ENCODE measurements around the gene SUCO. TPM values are rescaled to one million over a fixed set of nuclear protein-coding genes. Genes with fewer than 3 reads are reported as not detected.
"Not testable (repeated sequence)": the region's sequence is repeated elsewhere in the genome, so short reads cannot be mapped to it uniquely, and the experiment has no call there.

Gene SUCO, protein sequence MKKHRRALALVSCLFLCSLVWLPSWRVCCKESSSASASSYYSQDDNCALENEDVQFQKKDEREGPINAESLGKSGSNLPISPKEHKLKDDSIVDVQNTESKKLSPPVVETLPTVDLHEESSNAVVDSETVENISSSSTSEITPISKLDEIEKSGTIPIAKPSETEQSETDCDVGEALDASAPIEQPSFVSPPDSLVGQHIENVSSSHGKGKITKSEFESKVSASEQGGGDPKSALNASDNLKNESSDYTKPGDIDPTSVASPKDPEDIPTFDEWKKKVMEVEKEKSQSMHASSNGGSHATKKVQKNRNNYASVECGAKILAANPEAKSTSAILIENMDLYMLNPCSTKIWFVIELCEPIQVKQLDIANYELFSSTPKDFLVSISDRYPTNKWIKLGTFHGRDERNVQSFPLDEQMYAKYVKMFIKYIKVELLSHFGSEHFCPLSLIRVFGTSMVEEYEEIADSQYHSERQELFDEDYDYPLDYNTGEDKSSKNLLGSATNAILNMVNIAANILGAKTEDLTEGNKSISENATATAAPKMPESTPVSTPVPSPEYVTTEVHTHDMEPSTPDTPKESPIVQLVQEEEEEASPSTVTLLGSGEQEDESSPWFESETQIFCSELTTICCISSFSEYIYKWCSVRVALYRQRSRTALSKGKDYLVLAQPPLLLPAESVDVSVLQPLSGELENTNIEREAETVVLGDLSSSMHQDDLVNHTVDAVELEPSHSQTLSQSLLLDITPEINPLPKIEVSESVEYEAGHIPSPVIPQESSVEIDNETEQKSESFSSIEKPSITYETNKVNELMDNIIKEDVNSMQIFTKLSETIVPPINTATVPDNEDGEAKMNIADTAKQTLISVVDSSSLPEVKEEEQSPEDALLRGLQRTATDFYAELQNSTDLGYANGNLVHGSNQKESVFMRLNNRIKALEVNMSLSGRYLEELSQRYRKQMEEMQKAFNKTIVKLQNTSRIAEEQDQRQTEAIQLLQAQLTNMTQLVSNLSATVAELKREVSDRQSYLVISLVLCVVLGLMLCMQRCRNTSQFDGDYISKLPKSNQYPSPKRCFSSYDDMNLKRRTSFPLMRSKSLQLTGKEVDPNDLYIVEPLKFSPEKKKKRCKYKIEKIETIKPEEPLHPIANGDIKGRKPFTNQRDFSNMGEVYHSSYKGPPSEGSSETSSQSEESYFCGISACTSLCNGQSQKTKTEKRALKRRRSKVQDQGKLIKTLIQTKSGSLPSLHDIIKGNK (N-terminal part only)
- 10 to 100 TPM; 56.2 to 63.1 TPM for total RNA-seq
- polyA plus RNA-seq, result 10 to 100 TPM; 10.3 to 14.6 (median 12.4) TPM
- total RNA-seq, result 54.5 to 187 (median 87.0) reads per million in 6 experiments

DNA sequence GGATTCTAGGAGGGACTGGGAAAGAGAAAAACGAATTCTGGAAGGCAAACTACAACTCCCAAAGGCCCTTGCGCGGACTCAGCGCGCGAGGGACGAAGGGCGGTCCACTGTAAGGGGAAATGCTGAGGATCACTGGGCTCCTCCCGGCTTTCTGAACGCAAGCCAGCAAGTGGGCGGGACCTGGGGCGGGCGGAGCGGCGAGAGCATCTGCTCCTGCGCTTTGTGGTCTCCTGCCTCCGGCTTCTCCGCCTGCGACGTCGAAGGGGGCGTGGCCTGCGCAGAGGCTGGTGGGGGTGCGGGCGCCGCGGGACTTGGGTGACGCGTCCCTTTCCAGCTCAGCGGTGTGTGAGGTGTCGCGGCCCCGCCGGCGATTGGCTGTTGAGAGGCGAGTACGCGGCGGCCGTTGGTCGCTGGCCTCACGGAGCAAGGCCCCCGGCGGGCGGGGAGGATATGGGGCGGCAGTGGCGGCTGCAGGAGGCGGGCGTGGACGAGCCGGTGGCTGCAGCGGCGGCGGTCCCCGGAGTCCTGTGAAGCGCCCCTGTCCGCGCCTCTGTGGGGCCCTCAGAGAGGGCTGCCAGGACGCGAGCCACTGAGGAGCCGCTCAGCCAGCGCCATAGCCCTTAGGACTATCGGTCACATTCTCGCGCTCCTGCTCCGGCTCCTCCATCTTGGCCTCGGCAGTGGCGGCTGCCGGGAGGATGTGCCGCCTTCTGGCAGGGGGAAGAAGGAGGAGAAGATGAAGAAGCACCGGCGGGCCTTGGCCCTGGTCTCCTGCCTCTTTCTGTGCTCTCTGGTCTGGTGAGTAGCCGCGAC, at the start of gene SUCO:
SUCO (plus strand) TSS at position 451 of the 813 bp plus-strand sequence; CDS start at position 737, 286 bp downstream.
- peaks cover 0 to 3% (median 0%) of the 10 kb centered on the region in 5 donors for H3K27me3 Mint-ChIP-seq
- ATAC-seq, result peak; percentile 80 to 82
- POLR2A ChIA-PET, result interaction anchor here (0.6 to 1.8 kb wide), 14 partner anchors 11 to 1490 kb away, joined by 3 to 9 read pairs (median 4); partner anchors contain the start of genes GAS5, METTL13, PRDX6 and RC3H1

DNA sequence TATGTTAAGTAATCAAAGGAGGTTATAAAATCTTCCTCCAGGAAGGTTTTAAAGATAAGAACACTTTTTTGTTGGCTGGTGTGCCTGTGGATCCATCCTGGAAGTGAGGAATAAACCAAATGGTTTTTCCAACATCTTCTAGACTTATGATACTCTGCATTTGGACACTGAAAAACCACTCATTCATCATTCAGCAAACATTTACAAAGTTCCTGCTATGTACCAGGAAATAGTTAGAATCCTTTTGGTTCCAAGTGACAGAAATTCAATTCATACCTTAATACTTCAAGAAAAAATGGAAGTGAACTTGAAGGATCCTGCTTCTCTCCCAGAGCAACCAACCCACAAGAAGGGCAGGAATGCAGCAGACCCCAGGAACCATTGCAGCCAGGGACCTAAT, 49.5 kb upstream of the SUCO start:
- no peaks in the 10 kb centered on the region for H3K9me3 Mint-ChIP-seq
- no peaks in the 10 kb centered on the region for H3K36me3 Mint-ChIP-seq
- ATAC-seq, result no peak
- peaks cover 2 to 9% (median 3%) of the 10 kb centered on the region in 5 donors for H3K27me3 Mint-ChIP-seq
- POLR2A ChIA-PET, result no interaction called here
- DNase-seq, result no peak
- H3K27ac Mint-ChIP-seq, result no peak overlapping the region
- H3K4me1 Mint-ChIP-seq, result peaks cover 5 to 18% (median 12%) of the 10 kb centered on the region in 4 donors
- no peak overlapping the region for H3K4me3 Mint-ChIP-seq

More for the DNA sequence above, at the start of gene SUCO:
- DNase-seq, result peak; percentile 94 to 100 (median 100)
- Mint-ChIP-seq H3K4me1 (peaks cover 28 to 52% (median 44%) of the 10 kb centered on the region in 4 donors), H3K27ac (peak within 1 kb of the TSS; percentile 96 to 100 (median 100)), H3K9me3 (no peaks in the 10 kb centered on the region), H3K4me3 (peak within 1 kb of the TSS; percentile 91 to 100 (median 99)), H3K36me3 (no peaks in the 10 kb centered on the region)

DNA sequence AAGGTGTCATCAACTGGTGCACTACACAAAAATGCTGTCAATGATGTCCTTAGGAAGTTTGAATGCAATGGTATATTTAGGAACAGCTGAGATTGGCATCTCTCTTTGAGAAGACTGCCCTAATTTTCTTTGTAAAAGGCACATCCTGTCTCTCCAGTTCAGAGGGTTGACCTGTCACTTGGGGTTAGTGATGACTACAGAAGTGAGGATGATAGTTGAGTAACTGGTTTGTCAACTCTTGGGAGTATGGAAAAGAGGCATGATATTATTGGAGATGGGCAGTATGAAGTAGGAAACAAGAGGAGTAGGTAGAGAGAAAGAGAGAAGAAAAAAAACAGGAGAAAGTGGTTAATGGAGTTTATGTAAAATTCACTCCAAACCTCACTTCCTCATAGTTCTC, 48.7 kb upstream of the SUCO start:
- Mint-ChIP-seq H3K4me3 (no peak overlapping the region), H3K27ac (no peak overlapping the region), H3K27me3 (peaks cover 2 to 9% (median 3%) of the 10 kb centered on the region in 5 donors), H3K36me3 (no peaks in the 10 kb centered on the region), H3K9me3 (no peaks in the 10 kb centered on the region), H3K4me1 (peaks cover 5 to 18% (median 12%) of the 10 kb centered on the region in 4 donors)
- POLR2A ChIA-PET, result no interaction called here
- no peak for ATAC-seq
- no peak for DNase-seq

DNA sequence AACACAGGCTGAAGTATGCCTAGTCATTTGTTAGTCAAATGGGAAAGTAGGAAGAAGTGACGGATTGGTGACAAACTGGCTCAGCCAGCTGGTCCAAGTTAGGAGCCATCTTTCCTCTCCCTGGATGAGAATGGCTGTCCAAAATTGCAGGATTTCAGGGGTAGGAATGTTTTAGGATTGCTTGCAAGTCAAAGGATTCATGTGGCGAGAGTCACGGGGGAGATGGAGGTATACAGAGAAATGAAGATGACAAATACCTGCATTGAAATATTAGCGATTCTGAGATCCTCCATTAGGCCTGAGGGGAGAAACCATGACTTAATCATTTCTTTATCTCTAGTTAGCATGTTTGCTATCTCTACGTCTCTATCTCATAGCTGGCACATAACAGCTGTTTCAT, 47.3 kb upstream of the SUCO start:
- POLR2A ChIA-PET, result no interaction called here
- no peaks in the 10 kb centered on the region for H3K9me3 Mint-ChIP-seq
- H3K4me3 Mint-ChIP-seq, result no peak overlapping the region
- DNase-seq (no peak), ATAC-seq (no peak)
- no peaks in the 10 kb centered on the region for H3K36me3 Mint-ChIP-seq
- peaks cover 0 to 3% (median 2%) of the 10 kb centered on the region in 5 donors for H3K27me3 Mint-ChIP-seq
- H3K27ac Mint-ChIP-seq, result peak overlapping the region in 1 of 10 donors; percentile 65
- peaks cover 5 to 10% (median 8%) of the 10 kb centered on the region in 4 donors for H3K4me1 Mint-ChIP-seq

DNA sequence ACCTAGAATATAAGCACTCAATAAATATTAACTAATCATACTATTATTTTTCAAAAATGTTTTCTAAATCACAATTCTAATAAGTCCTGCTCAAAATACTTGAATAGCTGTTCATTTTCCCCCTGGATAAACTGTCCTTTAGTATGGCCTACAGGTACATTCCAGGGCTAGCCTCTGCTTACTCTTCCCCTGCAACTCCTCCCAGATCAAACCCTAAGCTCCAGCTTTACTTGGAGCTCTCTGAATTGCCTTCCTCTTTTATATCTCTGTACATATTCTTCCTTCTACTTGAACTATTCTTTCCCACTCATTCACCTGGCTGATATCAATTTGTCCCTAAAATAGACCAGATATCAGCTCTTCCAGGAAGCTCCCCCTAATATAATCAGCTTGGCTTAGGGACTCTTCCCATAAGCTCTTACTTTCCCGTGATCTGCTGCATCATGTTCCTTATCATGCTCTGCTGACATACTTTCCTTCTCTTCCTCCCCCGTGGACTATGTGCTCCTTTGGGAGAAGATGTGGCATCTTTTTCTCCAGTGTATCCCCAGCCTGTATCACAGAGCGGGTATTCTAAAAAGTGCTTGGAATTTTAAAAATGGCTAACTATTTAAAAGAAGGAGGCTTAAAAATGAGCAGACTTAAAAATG, 46.0 kb upstream of the SUCO start:
- peaks cover 5 to 10% (median 7%) of the 10 kb centered on the region in 4 donors for H3K4me1 Mint-ChIP-seq
- ATAC-seq (no peak), DNase-seq (no peak)
- H3K4me3 Mint-ChIP-seq, result no peak overlapping the region
- no peak overlapping the region for H3K27ac Mint-ChIP-seq
- POLR2A ChIA-PET, result no interaction called here
- H3K36me3 Mint-ChIP-seq, result no peaks in the 10 kb centered on the region
- H3K27me3 Mint-ChIP-seq, result peaks cover 3 to 10% (median 6%) of the 10 kb centered on the region in 5 donors
- H3K9me3 Mint-ChIP-seq, result no peaks in the 10 kb centered on the region

DNA sequence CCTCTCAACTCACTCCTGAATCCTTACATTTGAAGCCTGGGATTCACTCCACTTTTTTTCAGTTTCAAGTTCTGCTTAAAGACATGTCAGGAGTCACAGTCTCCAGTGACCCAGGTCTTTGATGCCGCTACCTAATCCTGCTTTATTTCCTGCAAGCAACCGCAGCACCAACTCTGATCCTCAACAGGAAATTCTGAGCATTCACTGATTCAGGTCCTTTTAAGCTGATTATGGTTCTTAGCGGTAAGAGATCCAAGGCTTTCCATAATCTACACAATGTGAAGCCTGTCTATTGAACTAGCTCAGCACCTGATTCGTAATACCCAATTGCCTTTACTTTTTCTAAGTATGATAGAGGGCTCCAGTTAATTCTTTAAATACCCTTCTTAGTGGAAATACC, 45.4 kb upstream of the SUCO start:
- ATAC-seq, result peak in 1 of 2 donors; percentile 44
- Mint-ChIP-seq H3K4me3 (peak overlapping the region in 1 of 10 donors; percentile 15), H3K4me1 (peaks cover 5 to 10% (median 7%) of the 10 kb centered on the region in 4 donors), H3K9me3 (no peaks in the 10 kb centered on the region), H3K27ac (no peak overlapping the region), H3K27me3 (peaks cover 1 to 15% (median 6%) of the 10 kb centered on the region in 5 donors), H3K36me3 (no peaks in the 10 kb centered on the region)
- POLR2A ChIA-PET, result no interaction called here
- no peak for DNase-seq

DNA sequence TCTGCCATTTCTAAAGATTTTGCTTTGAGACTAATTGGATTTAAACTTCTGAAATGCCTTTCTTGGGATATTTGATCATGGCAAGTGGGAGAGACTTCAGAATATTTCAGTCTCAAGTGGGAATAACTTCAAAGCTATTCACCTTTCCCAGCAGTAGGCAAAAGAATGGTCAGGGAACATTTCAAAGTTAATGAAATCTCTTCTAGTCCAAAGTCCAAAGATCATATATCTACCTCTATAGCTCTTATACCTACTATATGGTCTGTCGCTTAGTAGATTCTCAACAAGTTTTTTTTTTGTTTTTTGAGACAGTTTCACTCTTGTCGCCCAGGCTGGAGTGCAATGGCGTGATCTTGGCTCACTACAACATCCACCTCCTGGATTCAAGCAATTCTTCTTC, 44.6 kb upstream of the SUCO start:
- Mint-ChIP-seq H3K4me1 (peaks cover 5 to 10% (median 7%) of the 10 kb centered on the region in 4 donors), H3K36me3 (no peaks in the 10 kb centered on the region), H3K9me3 (no peaks in the 10 kb centered on the region), H3K27me3 (peaks cover 1 to 15% (median 6%) of the 10 kb centered on the region in 5 donors), H3K4me3 (no peak overlapping the region), H3K27ac (no peak overlapping the region)
- POLR2A ChIA-PET, result interaction anchor here (0.9 kb wide), 1 partner anchor 15 kb away, joined by 3 read pairs; no protein-coding TSS in a partner anchor
- DNase-seq (no peak), ATAC-seq (no peak)

DNA sequence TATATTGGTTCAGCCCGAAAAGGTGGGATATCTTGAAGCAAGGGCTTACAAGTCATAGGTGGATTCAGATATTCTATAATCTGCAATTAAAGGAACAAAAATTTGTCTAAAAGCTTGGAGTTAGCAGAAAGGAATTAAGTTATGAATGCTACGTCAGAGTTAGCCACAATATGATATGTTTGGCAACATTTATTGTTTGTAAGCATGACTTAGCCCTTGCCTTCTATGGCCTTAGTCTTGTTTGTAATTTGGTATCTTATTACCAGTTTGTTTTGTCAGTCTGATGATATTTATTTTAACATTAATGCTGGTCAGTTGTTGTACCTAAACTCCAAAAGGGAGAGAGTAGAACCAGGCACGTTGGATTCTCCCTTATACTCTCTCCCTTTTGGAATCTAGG, 43.1 kb upstream of the SUCO start:
- H3K9me3 Mint-ChIP-seq, result no peaks in the 10 kb centered on the region
- no peak overlapping the region for H3K4me3 Mint-ChIP-seq
- DNase-seq (no peak), ATAC-seq (no peak)
- peaks cover 0 to 15% (median 6%) of the 10 kb centered on the region in 5 donors for H3K27me3 Mint-ChIP-seq
- POLR2A ChIA-PET, result no interaction called here
- peaks cover 4 to 8% (median 6%) of the 10 kb centered on the region in 4 donors for H3K4me1 Mint-ChIP-seq
- H3K36me3 Mint-ChIP-seq, result no peaks in the 10 kb centered on the region
- H3K27ac Mint-ChIP-seq, result no peak overlapping the region

DNA sequence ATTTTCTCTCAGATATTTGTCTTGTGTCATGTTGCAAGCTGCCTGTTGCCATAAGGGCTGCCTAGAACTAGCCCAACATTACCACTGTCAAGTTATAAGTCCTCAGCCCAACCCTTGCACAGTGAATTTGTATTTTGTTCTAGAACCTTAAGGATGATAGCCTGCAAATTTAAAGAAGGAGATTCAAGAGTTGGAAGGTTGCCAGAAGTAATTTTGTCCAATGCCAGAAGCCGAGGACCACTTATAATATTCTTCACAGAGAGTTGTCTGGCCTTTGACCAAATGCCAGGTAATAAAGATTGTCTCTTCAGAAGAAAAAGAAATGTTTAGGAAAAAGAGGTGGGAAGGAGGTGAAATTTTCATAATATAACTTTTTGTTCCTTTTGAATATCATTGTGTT, 40.5 kb upstream of the SUCO start:
- no peaks in the 10 kb centered on the region for H3K36me3 Mint-ChIP-seq
- peak overlapping the region in 1 of 10 donors; percentile 2 for H3K27ac Mint-ChIP-seq
- no peaks in the 10 kb centered on the region for H3K9me3 Mint-ChIP-seq
- no peak overlapping the region for H3K4me3 Mint-ChIP-seq
- H3K27me3 Mint-ChIP-seq, result peaks cover 0 to 15% (median 6%) of the 10 kb centered on the region in 5 donors
- POLR2A ChIA-PET, result no interaction called here
- H3K4me1 Mint-ChIP-seq, result peaks cover 1 to 5% (median 5%) of the 10 kb centered on the region in 4 donors
- DNase-seq, result no peak
- no peak for ATAC-seq

DNA sequence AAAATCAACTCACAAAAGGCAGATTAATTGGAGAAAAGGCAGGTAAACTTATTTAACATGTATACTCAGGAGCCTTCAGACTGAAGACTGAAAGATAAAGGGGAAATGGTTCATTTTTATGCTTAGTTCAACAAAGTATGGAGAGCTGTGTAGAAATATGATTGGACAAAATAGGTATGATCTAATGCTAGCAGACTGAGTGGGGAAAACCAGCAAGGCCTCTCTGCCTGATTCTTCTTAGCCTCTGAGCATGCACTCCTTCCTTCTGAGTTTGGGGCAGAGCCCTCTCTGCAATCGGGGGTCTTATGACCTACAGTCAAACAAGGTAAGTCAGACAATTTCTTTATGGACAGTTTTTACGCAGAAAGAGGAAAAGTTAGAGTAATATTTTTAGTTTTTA, 38.8 kb upstream of the SUCO start:
- peaks cover 0 to 15% (median 6%) of the 10 kb centered on the region in 5 donors for H3K27me3 Mint-ChIP-seq
- H3K9me3 Mint-ChIP-seq, result no peaks in the 10 kb centered on the region
- no peak overlapping the region for H3K27ac Mint-ChIP-seq
- no peak for DNase-seq
- ATAC-seq, result no peak
- no peaks in the 10 kb centered on the region for H3K4me1 Mint-ChIP-seq
- POLR2A ChIA-PET, result no interaction called here
- H3K4me3 Mint-ChIP-seq, result no peak overlapping the region
- H3K36me3 Mint-ChIP-seq, result no peaks in the 10 kb centered on the region

DNA sequence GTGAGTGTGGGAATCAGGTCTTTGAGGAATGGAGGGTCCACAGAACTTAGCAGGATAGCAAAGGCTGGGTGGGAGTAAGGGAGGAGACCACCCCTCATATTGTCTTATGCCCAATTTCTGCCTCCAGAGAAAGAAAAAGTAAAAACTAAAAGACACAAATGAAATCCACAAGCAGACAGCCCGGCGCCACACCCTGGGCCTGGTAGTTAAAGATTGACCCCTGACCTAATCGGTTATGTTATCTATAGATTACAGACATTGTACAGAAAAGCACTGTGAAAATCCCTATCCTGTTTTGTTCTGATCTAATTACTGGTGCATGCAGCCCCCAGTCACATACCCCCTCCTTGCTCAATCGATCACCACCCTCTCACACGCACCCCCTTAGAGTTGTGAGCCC, 36.8 kb upstream of the SUCO start:
- POLR2A ChIA-PET, H3K9me3 Mint-ChIP-seq, H3K27ac Mint-ChIP-seq, H3K4me3 Mint-ChIP-seq, H3K36me3 Mint-ChIP-seq, DNase-seq, H3K4me1 Mint-ChIP-seq, ATAC-seq: not testable (repeated sequence)
- peaks cover 0 to 11% (median 2%) of the 10 kb centered on the region in 5 donors for H3K27me3 Mint-ChIP-seq
